K562 (cell line): ENCODE results near the gene ANHX. TPM values are rescaled to one million over a fixed set of nuclear protein-coding genes. Genes with fewer than 3 reads are reported as not detected.
A peak's percentile ranks its signal among the peaks of the same experiment; 100 is the strongest.

ENCODE experiments used
- ATAC-seq: fragments of 200-7000 bp; cut with Tn5 transposase; 3 replicates; pipeline ENCODE4 v1.9.1; 2020; ENCODE audit warnings: moderate library complexity
- BruUV-seq: library from RNA; stranded (reverse); fragments of 400-500 nt; replicated peaks from 2 replicates; lab custom pipeline; 2021; lab: Mats Ljungman, UMichigan
- CTCF ChIA-PET: fragments of 300-600 bp; formaldehyde crosslinking; extraction: SDS; loops from one replicate; lab custom pipeline; 2021; ENCODE audit warnings: low intra/inter-chr PET ratio; lab: Yijun Ruan, JAX
- POLR2A ChIA-PET: fragments of 300-600, 350-650 bp; sonication (Branson Sonifier 250); formaldehyde crosslinking; extraction: SDS; loops from one replicate; lab custom pipeline; 2021; ENCODE audit warnings: antibody characterized with exemption, inconsistent platforms; lab: Yijun Ruan, JAX
- DNase-seq, 4 experiments: peaks; one replicate each; pipeline versions ENCODE4 v3.0.0 to v3.0.0-alpha.2; 2011 to 2018; ENCODE audit warnings: low spot score in 3 of 4, mixed read lengths in 3 of 4; ENCODE audit errors: extremely low read depth in 1 of 4
- FAIRE-seq: peaks from 2 replicates; lab custom pipeline; 2011; peaks lifted over from hg19 to GRCh38; lab: Jason Lieb, UNC
- H2AFZ ChIP-seq: 2 replicates; pipeline ENCODE4 v1.6.0; 2011; ENCODE audit warnings: low read depth, low read length, control low read depth, inconsistent platforms
- H3K27ac ChIP-seq: fragments of 200-600 bp; 3 replicates; pipeline ENCODE4 v1.8.0; 2011; ENCODE audit warnings: low read depth, mild to moderate bottlenecking, control low read depth, inconsistent platforms, low read length, moderate library complexity, mixed read lengths; ENCODE audit errors: extremely low read depth
- H3K27me3 ChIP-seq, 2 experiments: fragments of 300-600 bp in 1 of 2; 2 replicates in 1 of 2; 3 replicates in 1 of 2; pipeline versions ENCODE4 v1.6.0 to v1.8.0; 2011; ENCODE audit warnings: inconsistent platforms in 2 of 2, low read length in 2 of 2, mild to moderate bottlenecking in 1 of 2, mixed read lengths in 1 of 2, moderate library complexity in 1 of 2; ENCODE audit not compliant: control insufficient read depth in 2 of 2, insufficient read depth in 2 of 2
- H3K36me3 ChIP-seq: fragments of 300-600 bp; 3 replicates; pipeline ENCODE4 v1.8.0; 2011; ENCODE audit warnings: mild to moderate bottlenecking, low read length, inconsistent platforms; ENCODE audit not compliant: control insufficient read depth, insufficient read depth
- H3K4me1 ChIP-seq, 2 experiments: fragments of 200-600 bp in 1 of 2; replicated peaks in 1 of 2; 2 replicates in 1 of 2; 3 replicates in 1 of 2; pipeline versions ENCODE4 v1.5.1 to v1.8.0; 2011; ENCODE audit warnings: inconsistent platforms in 2 of 2, low read length in 2 of 2, mild to moderate bottlenecking in 1 of 2, mixed read lengths in 1 of 2, moderate library complexity in 1 of 2; ENCODE audit not compliant: control insufficient read depth in 2 of 2, insufficient read depth in 2 of 2
- H3K4me2 ChIP-seq: 2 replicates; pipeline ENCODE4 v1.6.1; 2011; ENCODE audit warnings: low read length, control low read depth, inconsistent platforms, mixed read lengths; ENCODE audit not compliant: insufficient read depth
- H3K4me3 ChIP-seq: fragments of 200-600 bp; sonication (generic), shearing (Covaris generic); 2 replicates; pipeline ENCODE4 v1.5.1; 2016; ENCODE audit warnings: control low read depth, inconsistent platforms
- H3K79me2 ChIP-seq: fragments of 200-600 bp; 3 replicates; pipeline ENCODE4 v1.8.0; 2011; ENCODE audit warnings: low read length, inconsistent platforms; ENCODE audit not compliant: control insufficient read depth, insufficient read depth
- H3K9ac ChIP-seq, 2 experiments: 2 replicates each; pipeline versions ENCODE4 v1.6.0 to v1.6.1; 2011; ENCODE audit warnings: low read depth in 2 of 2, low read length in 2 of 2, control low read depth in 1 of 2, inconsistent platforms in 1 of 2, mild to moderate bottlenecking in 1 of 2, mixed read lengths in 1 of 2; ENCODE audit not compliant: insufficient read depth in 1 of 2
- H3K9me1 ChIP-seq: one replicate; pipeline ENCODE4 v1.6.0; 2011; ENCODE audit warnings: inconsistent platforms, mild to moderate bottlenecking, low read length, moderate library complexity; ENCODE audit not compliant: control insufficient read depth, insufficient read depth
- H3K9me3 ChIP-seq: replicated peaks from 2 replicates; pipeline ENCODE4 v1.5.1; 2011; ENCODE audit warnings: low read depth, low read length, inconsistent platforms; ENCODE audit not compliant: control insufficient read depth, insufficient read depth
- H4K20me1 ChIP-seq: replicated peaks from 2 replicates; pipeline ENCODE4 v1.6.1; 2011; ENCODE audit warnings: low read length, inconsistent platforms, mixed read lengths; ENCODE audit not compliant: control insufficient read depth, insufficient read depth
- BMI1 ChIP-seq: fragments of 150-350 bp; IDR thresholded peaks from 2 replicates; pipeline ENCODE4 v1.6.1; 2014; ENCODE audit warnings: low read length
- CBX3 ChIP-seq, 2 experiments: IDR thresholded peaks; 1 replicate in 1 of 2; 2 replicates in 1 of 2; pipeline ENCODE4 v1.6.1; 2012; ENCODE audit warnings: inconsistent platforms in 2 of 2, low read length in 2 of 2, borderline replicate concordance in 1 of 2, control low read depth in 1 of 2
- GTF2F1 ChIP-seq: IDR thresholded peaks from 2 replicates; pipeline ENCODE4 v1.6.1; 2011; ENCODE audit warnings: low read depth, low read length, improper control_type of control experiment
- PTBP1 ChIP-seq: fragments of 200-400 bp; formaldehyde crosslinking; IDR thresholded peaks from 2 replicates; pipeline ENCODE4 v1.6.1; 2017; ENCODE audit warnings: low read depth, low read length
- TBP ChIP-seq: optimal IDR thresholded peaks from 2 replicates; pipeline ENCODE3; 2011; ENCODE audit warnings: low read depth, low read length, improper control_type of control experiment
- TEAD4 ChIP-seq, 2 experiments: sonication (generic) in 1 of 2; formaldehyde crosslinking in 1 of 2; IDR thresholded peaks; 2 replicates each; pipeline versions ENCODE4 v1.6.1 to v1.8.0; 2012 to 2022; ENCODE audit warnings: borderline replicate concordance in 1 of 2, inconsistent platforms in 1 of 2, low read length in 1 of 2, mild to moderate bottlenecking in 1 of 2, missing genetic modification reagents in 1 of 2
- TFE3 ChIP-seq: fragments of 450-650 bp; formaldehyde crosslinking; IDR thresholded peaks from 2 replicates; pipeline ENCODE4 v1.4.0; 2020; ENCODE audit warnings: mild to moderate bottlenecking, mixed read lengths
- TRIM28 ChIP-seq: fragments of 450-650 bp; IDR thresholded peaks from 2 replicates; pipeline ENCODE4 v1.6.1; 2017
- ZNF280B ChIP-seq: fragments of 250-450 bp; sonication (Bioruptor Pico); IDR thresholded peaks from 2 replicates; pipeline ENCODE4 v1.5.1; 2021; ENCODE audit warnings: mild to moderate bottlenecking
- ZNF75A ChIP-seq: fragments of 450-650 bp; formaldehyde crosslinking; IDR thresholded peaks from 2 replicates; pipeline ENCODE4 v1.4.0; 2020; ENCODE audit warnings: mild to moderate bottlenecking
- WGBS: fragments of 100-300 bp; shearing (Covaris generic); methylation state at CpG from one replicate; pipeline ENCODE4 v1.1.6; 2016; ENCODE audit warnings: low coverage, mixed read lengths; ENCODE audit not compliant: insufficient coverage; ENCODE audit errors: missing lambda C conversion rate; 5-methylcytosine and 5-hydroxymethylcytosine counted together
- in situ Hi-C: fragments of 300-500 bp; cut with MboI; formaldehyde crosslinking; loops from 4 replicates; pipeline ENCODE4 v1.15.0; 2018; ENCODE audit warnings: inconsistent platforms, mixed read lengths
- intact Hi-C: fragments of 100-400 bp; cut with micrococcal nuclease; formaldehyde crosslinking; loops from 2 replicates; pipeline ENCODE4 v1.14.2; 2022
- polyA plus RNA-seq, 8 experiments: library from polyadenylated mRNA; depleted of rRNA in 4 of 8; stranded (reverse) in 5 of 8; unstranded in 3 of 8; fragments of >200 nt; fragmentation: Nextera tagmentation in 2 of 8; fragmentation: Illumina TruSeq in 1 of 8; extraction: Ambion mirVana in 2 of 8; extraction: Trizol in 1 of 8; gene quantifications; 2 replicates each; pipeline versions ENCODE4 v1.2.1 to v1.2.3, GENCODE V29; 2011 to 2014; ENCODE audit warnings: inconsistent platforms in 1 of 8, missing spikeins in 1 of 8
- total RNA-seq, 7 experiments: library from RNA; depleted of rRNA in 6 of 7; stranded (reverse); fragments of >200 nt in 6 of 7; fragmentation: Illumina TruSeq in 2 of 7; extraction: Trizol in 2 of 7; gene quantifications; 2 replicates each; pipeline versions ENCODE4 v1.2.1 to v1.2.3, GENCODE V29; 2011 to 2021; ENCODE audit warnings: low replicate concordance in 1 of 7

The ANHX gene
- total and polyA plus RNA-seq, 9 of the 15 experiments (the other 6 are each of a cell fraction or from before 2014, with no cell fraction given), result not detected

GRCh38 chr12:133202493-133203343 lies 33.0 kb downstream of the ANHX start (continued):
- TF ChIP-seq TBP (no peak), ZNF280B (CRISPR knock-in tag) (peak; percentile 86), TRIM28 (peak; percentile 93), CBX3 (IDR thresholded peaks at IDR 0.05; ENCODE audit: borderline replicate concordance in 1 of 2, low read length in 2 of 2) (peak in 1 of 2 experiments; percentile 68; a peak in 2 of 3 replicates), PTBP1 (no peak), ZNF75A (CRISPR knock-in tag) (peak; percentile 98), TEAD4 (IDR thresholded peaks at IDR 0.05; ENCODE audit: low read length) (peak; percentile 13; the same call in 1 of the 2 replicates), TEAD4 (CRISPR knock-in tag; IDR thresholded peaks at IDR 0.05; ENCODE audit: borderline replicate concordance) (no peak), GTF2F1 (no peak)

- H3K4me3 ChIP-seq, result no peak overlapping the region
- no TSS peak for BruUV-seq
- no peak overlapping the region for H3K9ac ChIP-seq
- no peaks in the 10 kb centered on the region for H3K79me2 ChIP-seq
- H3K9me3 ChIP-seq, result peaks cover 40% of the 10 kb centered on the region
- H4K20me1 ChIP-seq, result no peaks in the 10 kb centered on the region
- H3K9me1 ChIP-seq, result no peaks in the 10 kb centered on the region
- POLR2A ChIA-PET, result no interaction called here
- H3K36me3 ChIP-seq, result peaks cover 23% of the 10 kb centered on the region
- H3K27ac ChIP-seq, result no peak overlapping the region
- no peak overlapping the region for H2AFZ ChIP-seq
- FAIRE-seq (no peak), ATAC-seq (no peak), DNase-seq (no peak)
- H3K4me2 ChIP-seq, result no peak overlapping the region
- H3K4me1 ChIP-seq, result no peaks in the 10 kb centered on the region
- CTCF ChIA-PET, result no interaction called here
- in situ Hi-C loops, result no loop called here
- H3K27me3 ChIP-seq, result no peaks in the 10 kb centered on the region
- intact Hi-C loops, result no loop called here
- TF ChIP-seq TFE3 (CRISPR knock-in tag) (peak; percentile 65), BMI1 (no peak)
- WGBS, result 49% methylated on average over 2 of the region's 2 CpGs
These were observed 33.8 kb downstream of the ANHX start for GRCh38 chr12:133201888-133202287.
